HG03060 (cell line): ENCODE results near the gene CDKL5.
"Not testable (repeated sequence)": the region's sequence is repeated elsewhere in the genome, so short reads cannot be mapped to it uniquely, and the experiment has no call there.

Experiments used
- ATAC-seq: cut with Tn5 transposase; IDR thresholded peaks from one replicate; pipeline ENCODE4 v1.9.1; 2021; ENCODE audit warnings: low read depth, moderate number of reproducible peaks; ENCODE audit not compliant: unreplicated experiment

Gene CDKL5

GRCh38 chrX:18425199-18426003 is at the start of gene CDKL5:
Gene CDKL5 (plus strand): TSS chrX:18425608. CDS start chrX:18507097, 81,489 bp downstream.
- ATAC-seq: peak; percentile 79

GRCh38 chrX:18377796-18378195 is 47.6 kb upstream of the CDKL5 start:
- no peak for ATAC-seq

- no peak for ATAC-seq
Measured at GRCh38 chrX:18389966-18390365, 35.4 kb upstream of the CDKL5 start.

- ATAC-seq: no peak
Measured at GRCh38 chrX:18390941-18391538, 34.4 kb upstream of the CDKL5 start.

- ATAC-seq: no peak
Measured at GRCh38 chrX:18394477-18394876, 30.9 kb upstream of the CDKL5 start.

GRCh38 chrX:18401848-18402213 is 23.6 kb upstream of the CDKL5 start:
- no peak for ATAC-seq

- ATAC-seq: no peak
Measured at GRCh38 chrX:18406531-18407266, 18.7 kb upstream of the CDKL5 start.

- ATAC-seq: no peak
Measured at GRCh38 chrX:18410038-18410437, 15.4 kb upstream of the CDKL5 start.

- no peak for ATAC-seq
Measured at GRCh38 chrX:18415386-18415785, 10.0 kb upstream of the CDKL5 start.

- no peak for ATAC-seq
Measured at GRCh38 chrX:18422325-18422724, 3.1 kb upstream of the CDKL5 start.

- no peak for ATAC-seq
Measured at GRCh38 chrX:18422886-18423285, 2.5 kb upstream of the CDKL5 start.

- ATAC-seq: no peak
Measured at GRCh38 chrX:18424482-18425198, 768 bp upstream of the CDKL5 start.

- ATAC-seq: no peak
Measured at GRCh38 chrX:18426004-18426320, 554 bp downstream of the CDKL5 start.

- ATAC-seq: no peak
Measured at GRCh38 chrX:18428006-18428405, 2.6 kb downstream of the CDKL5 start.

GRCh38 chrX:18433288-18433687 is 7.9 kb downstream of the CDKL5 start:
- ATAC-seq: not testable (repeated sequence)

GRCh38 chrX:18434896-18435295 is 9.5 kb downstream of the CDKL5 start:
- ATAC-seq: no peak

GRCh38 chrX:18436017-18436416 is 10.6 kb downstream of the CDKL5 start:
- no peak for ATAC-seq

- no peak for ATAC-seq
Measured at GRCh38 chrX:18440835-18441234, 15.4 kb downstream of the CDKL5 start.

GRCh38 chrX:18441780-18442367 is 16.5 kb downstream of the CDKL5 start:
- no peak for ATAC-seq

- no peak for ATAC-seq
Measured at GRCh38 chrX:18448416-18448815, 23.0 kb downstream of the CDKL5 start.

GRCh38 chrX:18449236-18449635 is 23.8 kb downstream of the CDKL5 start:
- no peak for ATAC-seq
